Activated CD4-positive, CD25-positive, alpha-beta regulatory T cell treated with anti-CD3 and anti-CD28 coated beads, Interleukin-2, amount 50 U/mL, for 24 hours (primary cell): ENCODE data around the gene ZNF827.

Experiments used
- ATAC-seq, 2 donors: fragments of 150-1000 bp; cut with Tn5 transposase; one replicate each; pipeline ENCODE4 v1.10.0; 2021; ENCODE audit warnings: mild to moderate bottlenecking in 1 of 2, moderate library complexity in 1 of 2

The ZNF827 gene

GRCh38 chr4:145788755-145789154, 149.9 kb downstream of the ZNF827 start:
- no peak for ATAC-seq

DNA sequence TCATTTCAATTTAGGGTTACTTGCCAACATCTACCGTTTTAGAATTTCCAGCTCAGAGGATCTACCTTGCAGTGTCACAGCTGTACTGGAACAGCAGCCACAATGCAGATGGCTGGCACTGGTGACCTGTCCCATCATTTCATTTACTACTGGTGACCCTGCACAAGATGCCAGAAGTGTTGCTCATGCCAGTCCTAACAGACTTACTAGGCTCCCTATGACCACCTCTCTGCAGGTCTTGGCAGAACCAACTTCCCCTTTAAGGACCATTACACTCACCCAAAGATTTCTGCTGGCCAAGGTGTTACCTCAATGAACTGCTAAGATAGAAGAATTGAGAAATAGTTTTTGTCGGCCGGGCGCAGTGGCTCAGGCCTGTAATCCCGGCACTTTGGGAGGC, 151.8 kb downstream of the ZNF827 start:
- no peak for ATAC-seq

- no peak for ATAC-seq
Observed at GRCh38 chr4:145786261-145786660, 152.4 kb downstream of the ZNF827 start.

GRCh38 chr4:145785391-145786008, 153.1 kb downstream of the ZNF827 start:
- ATAC-seq = no peak

- peak; percentile 38 to 53 for ATAC-seq
Observed at GRCh38 chr4:145784036-145784435, 154.6 kb downstream of the ZNF827 start.

- no peak for ATAC-seq
Observed at GRCh38 chr4:145782756-145783155, 155.9 kb downstream of the ZNF827 start.

DNA sequence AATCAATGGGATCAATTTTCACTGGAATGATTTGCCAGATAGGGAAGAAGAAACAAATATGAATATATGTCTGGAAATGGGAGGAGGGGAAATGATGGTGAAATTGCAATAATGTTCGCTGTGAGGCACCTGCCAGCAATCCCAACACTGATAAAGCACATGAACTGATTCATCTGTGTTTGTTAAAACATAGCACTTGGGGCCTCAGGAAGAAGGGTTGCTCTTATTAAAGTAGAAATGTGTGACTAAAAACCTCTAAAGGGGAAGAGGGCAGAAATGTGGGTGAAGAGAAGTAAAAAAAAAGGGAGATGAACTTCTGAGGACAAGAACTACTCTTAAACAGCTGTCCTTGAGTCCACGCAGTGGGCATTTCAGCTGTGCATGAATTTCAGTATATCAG, 157.3 kb downstream of the ZNF827 start:
- no peak for ATAC-seq

DNA sequence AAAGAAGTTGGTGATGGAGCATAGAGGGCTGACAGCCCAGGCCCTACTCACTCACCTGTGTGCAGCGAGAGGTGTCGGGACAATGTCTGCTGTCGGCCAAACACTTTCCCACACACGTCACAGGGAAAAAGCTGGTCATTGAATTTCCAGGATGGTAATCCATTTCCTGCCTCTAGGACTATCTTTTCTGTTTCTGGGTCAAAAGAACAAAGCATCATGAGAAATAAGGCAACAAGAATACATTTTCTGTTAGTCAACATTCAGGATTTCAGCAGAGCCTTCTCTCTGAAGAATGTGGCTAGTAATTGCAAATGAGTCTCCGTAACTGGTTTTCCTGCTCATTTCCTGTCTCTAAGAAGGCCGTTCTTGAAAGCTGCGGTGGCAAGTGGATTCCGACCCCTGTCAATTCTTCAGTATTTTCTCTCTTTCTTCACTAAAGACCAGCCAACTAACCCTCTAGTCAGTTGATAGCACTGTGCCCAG, 159.3 kb downstream of the ZNF827 start:
- ATAC-seq = no peak

- no peak for ATAC-seq
Observed at GRCh38 chr4:145776208-145776607, 162.4 kb downstream of the ZNF827 start.

DNA sequence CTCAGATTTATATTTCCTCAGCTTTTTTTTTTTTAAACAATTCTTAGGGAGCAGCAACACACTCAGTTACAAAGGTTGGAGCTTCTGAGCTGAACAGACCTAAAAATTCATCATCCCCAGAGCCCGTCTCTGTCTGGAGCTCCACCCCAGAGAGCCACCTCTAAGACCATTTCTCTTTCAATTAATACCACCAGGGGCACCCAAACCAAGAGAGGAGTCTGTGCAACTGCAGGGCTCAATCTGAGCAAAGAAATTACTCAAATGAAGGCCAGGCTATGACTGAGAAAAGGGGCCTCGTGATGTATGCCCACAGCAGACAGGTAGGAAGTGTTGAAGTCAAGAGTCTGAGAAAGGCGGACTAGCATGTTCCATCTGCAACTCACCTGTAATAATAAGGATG, 163.2 kb downstream of the ZNF827 start:
- no peak for ATAC-seq

DNA sequence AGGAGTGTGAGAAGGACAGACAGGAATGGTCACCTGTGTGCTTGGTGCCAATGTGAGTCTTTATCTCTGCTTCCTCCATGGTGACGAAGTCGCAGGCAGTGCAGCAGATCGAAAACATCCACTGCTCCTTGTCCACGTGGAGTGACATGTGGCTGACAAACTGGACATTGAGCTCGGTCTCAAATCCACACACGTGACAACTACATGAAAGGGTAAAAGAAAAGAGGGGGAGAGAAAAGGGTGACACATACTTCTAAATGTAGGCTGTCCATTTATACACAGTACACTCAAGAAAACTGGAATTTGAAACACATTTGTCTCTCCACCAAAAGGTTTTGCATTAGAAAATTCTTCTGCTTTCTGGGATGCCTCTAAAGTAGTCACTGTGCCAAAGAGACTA, 164.2 kb downstream of the ZNF827 start:
- no peak for ATAC-seq

GRCh38 chr4:145773581-145774234, 164.9 kb downstream of the ZNF827 start:
- no peak for ATAC-seq

- no peak for ATAC-seq
Observed at GRCh38 chr4:145772347-145772746, 166.3 kb downstream of the ZNF827 start.

- no peak for ATAC-seq
Observed at GRCh38 chr4:145770124-145770523, 168.5 kb downstream of the ZNF827 start.

- no peak for ATAC-seq
Observed at GRCh38 chr4:145769450-145770037, 169.1 kb downstream of the ZNF827 start.

DNA sequence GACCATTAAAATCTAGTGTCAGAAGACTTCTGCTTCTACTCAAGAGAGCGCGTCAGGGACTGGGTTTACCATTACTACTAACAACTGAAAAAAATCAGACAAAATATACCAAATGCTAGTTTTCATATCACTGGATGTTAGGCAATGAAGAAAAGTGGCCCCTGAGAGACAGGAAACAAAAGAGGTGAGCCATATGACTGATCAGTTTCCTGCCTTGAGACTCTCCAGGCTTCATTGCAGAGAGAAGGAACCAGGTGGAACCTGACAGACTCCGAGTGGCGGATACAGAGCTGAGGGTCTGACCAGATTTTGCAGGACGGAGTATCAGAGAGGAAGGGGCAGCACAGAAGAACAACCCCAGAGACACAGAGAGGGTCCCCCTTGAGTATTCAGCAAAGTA, 172.3 kb downstream of the ZNF827 start:
- ATAC-seq = no peak

GRCh38 chr4:145763399-145763798, 175.2 kb downstream of the ZNF827 start:
- ATAC-seq = no peak

GRCh38 chr4:145762719-145763118, 175.9 kb downstream of the ZNF827 start:
- ATAC-seq = no peak

DNA sequence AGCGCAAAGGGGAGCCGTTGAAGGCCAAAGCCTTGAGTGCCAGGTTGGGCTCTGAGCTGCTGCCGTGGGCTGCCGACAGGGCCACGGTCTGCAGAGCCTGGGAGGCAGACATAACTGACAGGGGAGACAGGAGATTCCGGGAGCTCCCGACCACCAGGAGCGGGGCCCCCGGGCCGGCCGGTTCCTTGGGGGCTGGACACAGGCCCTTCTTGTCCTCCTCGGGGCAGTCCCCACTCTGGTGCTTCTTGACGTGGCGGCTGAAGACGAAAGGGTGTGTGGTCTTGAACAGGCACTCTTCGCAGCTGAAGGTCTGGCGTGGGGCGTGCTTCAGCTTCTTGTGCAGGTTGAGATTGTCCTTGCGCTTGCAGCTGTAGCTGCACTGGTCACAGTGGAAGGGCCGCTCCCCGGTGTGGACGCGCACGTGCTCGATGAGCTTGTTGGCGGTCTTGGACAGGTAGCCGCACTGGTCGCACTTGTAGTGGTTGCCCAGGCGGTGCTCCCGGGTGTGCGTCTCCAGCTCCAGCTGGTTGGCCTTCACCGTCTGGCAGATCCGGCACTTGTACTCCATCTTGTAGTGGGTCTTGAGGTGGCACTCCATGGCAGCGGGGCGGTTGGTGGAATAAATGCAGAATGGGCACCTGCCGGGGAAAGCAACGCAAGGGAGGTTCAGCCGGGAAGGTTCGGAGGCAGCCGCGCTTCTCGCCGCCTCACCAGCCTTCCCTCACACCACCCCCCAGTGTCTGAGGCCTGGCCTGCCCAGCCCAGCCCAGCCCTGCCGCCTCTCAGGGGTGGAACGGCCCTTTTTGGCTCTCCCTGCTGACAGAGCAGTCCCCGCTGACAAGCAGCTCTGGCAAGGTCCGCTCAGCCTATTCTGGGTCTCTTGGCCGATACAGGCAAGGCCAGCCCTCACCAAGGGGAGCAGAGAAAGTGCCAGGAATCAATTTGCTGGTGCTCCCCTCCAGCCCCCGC, 177.4 kb downstream of the ZNF827 start:
- ATAC-seq = no peak

DNA sequence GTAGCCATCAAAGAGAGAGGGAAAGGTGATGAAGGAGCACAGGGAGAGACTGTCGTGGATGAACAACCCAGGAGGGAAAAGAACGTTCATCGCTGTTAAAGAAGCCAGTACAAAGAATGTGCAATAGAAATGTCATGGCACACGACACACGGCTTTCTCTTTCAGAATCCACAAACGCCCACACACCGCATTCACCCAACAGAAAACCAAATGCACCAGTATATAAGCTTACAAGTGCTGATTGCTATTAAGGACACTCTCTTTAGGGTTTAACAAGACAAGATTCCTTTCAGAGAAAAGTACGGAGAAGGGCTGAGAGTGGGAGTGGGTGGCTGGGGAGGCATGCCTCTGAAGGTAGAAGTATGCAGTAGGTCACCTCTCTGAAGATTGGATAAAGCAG, 178.4 kb downstream of the ZNF827 start:
- no peak for ATAC-seq

DNA sequence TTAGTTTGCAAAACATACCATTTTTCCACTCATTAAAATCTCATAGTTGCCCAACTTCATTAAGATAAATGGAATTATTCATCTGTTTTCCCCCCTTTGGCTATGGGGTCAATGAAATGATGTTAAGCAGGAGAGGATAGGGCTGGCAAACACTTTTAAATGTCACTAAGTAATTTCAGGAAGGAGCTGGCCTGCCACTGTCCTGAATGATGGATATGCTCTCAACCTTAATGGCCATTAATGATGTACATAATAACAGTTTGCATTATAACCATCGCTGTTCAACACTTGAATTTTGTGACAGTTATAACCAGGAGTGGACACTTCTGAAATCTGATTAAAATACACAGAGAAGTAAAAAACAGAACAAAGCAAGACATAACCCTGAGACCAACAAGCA, 181.4 kb downstream of the ZNF827 start:
- no peak for ATAC-seq

DNA sequence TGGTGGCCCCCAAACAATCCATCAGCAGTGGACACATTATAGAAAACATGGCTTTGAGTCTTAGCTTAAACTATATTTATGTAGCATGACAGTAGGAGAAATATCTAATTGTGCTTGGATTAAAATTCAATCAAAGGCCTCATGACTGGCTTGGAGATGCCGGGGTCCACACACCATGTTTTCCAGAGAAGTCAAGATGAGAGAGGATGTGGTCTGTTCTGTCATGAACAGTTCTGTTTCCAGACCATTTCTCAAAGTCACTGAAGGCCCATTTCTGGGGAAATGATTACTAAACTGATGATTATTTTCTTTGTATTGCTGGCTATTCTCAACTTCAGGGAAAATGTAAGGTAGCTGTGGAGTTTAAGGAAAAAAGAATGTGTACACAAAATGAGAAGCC, 182.4 kb downstream of the ZNF827 start:
- no peak for ATAC-seq

GRCh38 chr4:145755802-145756201, 182.8 kb downstream of the ZNF827 start:
- no peak for ATAC-seq
